ENCODE measurements around the gene RNF222. TPM values are rescaled to one million over a fixed set of nuclear protein-coding genes. Genes with fewer than 3 reads are reported as not detected.

Gene RNF222
- total RNA-seq, 1 experiment from 2014 or later = 0.79 TPM

DNA sequence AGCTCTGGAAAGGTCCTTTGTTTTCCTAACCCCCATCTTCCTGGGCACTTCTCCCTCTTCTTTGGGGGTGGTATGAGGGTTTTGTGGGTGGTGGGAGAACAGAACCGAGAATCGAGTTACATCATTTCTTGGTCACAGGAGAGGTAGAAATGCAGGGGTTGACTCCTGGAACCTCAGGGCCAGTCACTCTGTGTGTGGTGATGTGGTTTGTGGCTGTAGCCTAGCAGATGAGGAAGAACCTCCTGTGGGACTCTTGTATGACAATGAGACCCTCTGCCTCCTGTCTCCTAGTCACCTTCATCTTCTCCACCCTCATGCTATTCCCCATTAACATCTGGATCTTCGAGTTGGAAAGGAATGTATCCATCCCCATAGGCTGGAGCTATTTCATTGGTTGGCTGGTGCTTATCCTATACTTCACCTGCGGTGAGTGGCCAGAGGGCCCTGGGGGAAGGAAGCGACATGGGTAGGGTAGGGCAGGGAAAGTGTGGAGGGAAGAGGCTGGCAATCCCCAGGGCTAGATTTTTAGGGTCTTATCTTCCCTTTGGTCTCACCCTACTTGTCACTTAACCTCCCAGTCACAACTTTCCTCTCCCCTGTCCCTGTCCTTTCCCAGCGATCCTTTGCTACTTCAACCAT is 52.5 kb downstream of the RNF222 start:
- no TSS peak for BruUV-seq (replicated peaks)
- POLR2A ChIA-PET (ENCODE audit: unreplicated experiment) = no interaction called here

DNA sequence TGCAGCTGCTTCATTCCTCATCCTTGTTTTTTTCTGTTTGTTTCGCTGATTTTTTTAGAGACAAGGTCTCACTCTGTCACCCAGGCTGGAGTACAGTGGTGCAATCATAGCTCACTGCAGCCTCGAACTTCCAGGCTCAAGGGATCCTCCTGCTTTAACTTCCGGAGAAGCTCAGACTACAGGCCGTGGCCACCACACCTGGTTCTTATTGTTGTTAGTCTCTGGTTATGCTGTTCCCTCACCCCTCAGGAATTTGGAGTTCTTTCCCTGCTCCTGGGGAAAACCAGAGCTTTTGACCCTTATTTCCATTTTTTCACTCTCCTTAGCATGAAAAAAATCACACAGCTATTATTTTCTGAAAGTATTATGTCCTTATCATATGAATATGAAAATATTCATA is 56.2 kb downstream of the RNF222 start:
- Histone ChIP-seq H3F3A (ENCODE audit: insufficient read depth, low read depth) (no peaks in the 10 kb centered on the region), H3K9me3 (ENCODE audit: insufficient read depth, low read depth) (no peaks in the 10 kb centered on the region), H3K79me2 (ENCODE audit: low read depth) (no peaks in the 10 kb centered on the region), H3K9me2 (ENCODE audit: insufficient read depth) (no peaks in the 10 kb centered on the region), H3K4me2 (no peak overlapping the region), H3K36me3 (ENCODE audit: low read depth) (no peaks in the 10 kb centered on the region), H3K4me3 (no peak overlapping the region), H3K27ac (no peak overlapping the region), H2AFZ (no peak overlapping the region), H4K20me1 (ENCODE audit: insufficient read depth) (no peaks in the 10 kb centered on the region), H3K27me3 (ENCODE audit: insufficient read depth, low read depth) (no peaks in the 10 kb centered on the region; the same call in 1 of the 2 replicates), H3K4me1 (replicated peaks; ENCODE audit: insufficient read depth) (no peaks in the 10 kb centered on the region)
- no peak for DNase-seq
- ChIA-PET POLR2A (ENCODE audit: unreplicated experiment) (no interaction called here), CTCF (no interaction called here)
- no TSS peak for BruUV-seq (replicated peaks)
- TF ChIP-seq EZH2 (IDR thresholded peaks at IDR 0.05; ENCODE audit: low read depth) = no peak
- TF ChIP-seq, protein P1, sequence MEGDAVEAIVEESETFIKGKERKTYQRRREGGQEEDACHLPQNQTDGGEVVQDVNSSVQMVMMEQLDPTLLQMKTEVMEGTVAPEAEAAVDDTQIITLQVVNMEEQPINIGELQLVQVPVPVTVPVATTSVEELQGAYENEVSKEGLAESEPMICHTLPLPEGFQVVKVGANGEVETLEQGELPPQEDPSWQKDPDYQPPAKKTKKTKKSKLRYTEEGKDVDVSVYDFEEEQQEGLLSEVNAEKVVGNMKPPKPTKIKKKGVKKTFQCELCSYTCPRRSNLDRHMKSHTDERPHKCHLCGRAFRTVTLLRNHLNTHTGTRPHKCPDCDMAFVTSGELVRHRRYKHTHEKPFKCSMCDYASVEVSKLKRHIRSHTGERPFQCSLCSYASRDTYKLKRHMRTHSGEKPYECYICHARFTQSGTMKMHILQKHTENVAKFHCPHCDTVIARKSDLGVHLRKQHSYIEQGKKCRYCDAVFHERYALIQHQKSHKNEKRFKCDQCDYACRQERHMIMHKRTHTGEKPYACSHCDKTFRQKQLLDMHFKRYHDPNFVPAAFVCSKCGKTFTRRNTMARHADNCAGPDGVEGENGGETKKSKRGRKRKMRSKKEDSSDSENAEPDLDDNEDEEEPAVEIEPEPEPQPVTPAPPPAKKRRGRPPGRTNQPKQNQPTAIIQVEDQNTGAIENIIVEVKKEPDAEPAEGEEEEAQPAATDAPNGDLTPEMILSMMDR (conservative IDR thresholded peaks at IDR 0.05) = no peak
- intact Hi-C loops (cut with micrococcal nuclease; ENCODE audit: unreplicated experiment) = no loop called here

More for the DNA sequence above, 52.5 kb downstream of the RNF222 start:
- H3K27me3 ChIP-seq (ENCODE audit: insufficient read depth, low read depth) = no peaks in the 10 kb centered on the region; the same call in 1 of the 2 replicates
- no peak for TF ChIP-seq EZH2 (IDR thresholded peaks at IDR 0.05; ENCODE audit: low read depth)
- TF ChIP-seq, protein P1 (conservative IDR thresholded peaks at IDR 0.05) = no peak
- no peak overlapping the region for H2AFZ ChIP-seq
- no peaks in the 10 kb centered on the region for H4K20me1 ChIP-seq (ENCODE audit: insufficient read depth)
- DNase-seq = no peak
- no peaks in the 10 kb centered on the region for H3K9me2 ChIP-seq (ENCODE audit: insufficient read depth)
- H3K79me2 ChIP-seq (ENCODE audit: low read depth) = no peaks in the 10 kb centered on the region
- CTCF ChIA-PET = interaction anchor here (0.6 kb wide), 1 partner anchor 47 kb away, joined by 3 read pairs; no protein-coding TSS in a partner anchor
- H3K4me3 ChIP-seq = no peak overlapping the region
- no peak overlapping the region for H3K27ac ChIP-seq
- H3K4me1 ChIP-seq (replicated peaks; ENCODE audit: insufficient read depth) = no peaks in the 10 kb centered on the region
- intact Hi-C loops (cut with micrococcal nuclease; ENCODE audit: unreplicated experiment) = no loop called here
- no peaks in the 10 kb centered on the region for H3K9me3 ChIP-seq (ENCODE audit: insufficient read depth, low read depth)
- H3F3A ChIP-seq (ENCODE audit: insufficient read depth, low read depth) = no peaks in the 10 kb centered on the region
- no peak overlapping the region for H3K4me2 ChIP-seq
- no peaks in the 10 kb centered on the region for H3K36me3 ChIP-seq (ENCODE audit: low read depth)

Other genes with a start within 250 kb of the RNF222 start
- 60.2 and 78.7 TPM in 2 replicates for gene PER1, start 245.4 kb downstream of the RNF222 start, total RNA-seq (2021)
- 29.3 and 35.1 TPM in 2 replicates for gene VAMP2, start 234.9 kb downstream of the RNF222 start, total RNA-seq (2021)
- 58.5 and 59.1 TPM in 2 replicates for gene TMEM107, start 221.4 kb downstream of the RNF222 start, total RNA-seq (2021)
- gene BORCS6, start 207.6 kb downstream of the RNF222 start, total RNA-seq (2021) = 6.4 and 8.0 TPM in 2 replicates
- gene AURKB, start 187.3 kb downstream of the RNF222 start, total RNA-seq (2021) = 159 and 167 TPM in 2 replicates
- gene CTC1, start 149.8 kb downstream of the RNF222 start, total RNA-seq (2021) = 28.1 and 41.2 TPM in 2 replicates
- gene PFAS, start 148.5 kb downstream of the RNF222 start, total RNA-seq (2021) = 54.5 and 68.2 TPM in 2 replicates
- gene RANGRF, start 109.2 kb downstream of the RNF222 start, total RNA-seq (2021) = 35.0 and 45.5 TPM in 2 replicates
- 7.3 and 7.6 TPM in 2 replicates for gene SLC25A35, start 102.4 kb downstream of the RNF222 start, total RNA-seq (2021)
- not detected in 2 replicates for gene ARHGEF15, start 87.6 kb downstream of the RNF222 start, total RNA-seq (2021)
- gene ODF4, start 58.0 kb downstream of the RNF222 start, total RNA-seq (2021) = not detected in 2 replicates
- 2,320 and 2,519 TPM in 2 replicates for gene RPL26, start 14.6 kb downstream of the RNF222 start, total RNA-seq (2021)
- 60.8 and 78.4 TPM in 2 replicates for gene NDEL1, start 38.1 kb upstream of the RNF222 start, total RNA-seq (2021)
- 1.6 and 1.7 TPM in 2 replicates for gene MYH10, start 232.9 kb upstream of the RNF222 start, total RNA-seq (2021)